Activated CD8-positive, alpha-beta memory T cell treated with anti-CD3 and anti-CD28 coated beads, Interleukin-2, amount 50 U/mL, for 1 hour (primary cell): Measurements from ENCODE around the gene BMPR1B.

Source experiments
- DNase-seq: peaks from one replicate; pipeline ENCODE4 v3.0.0-alpha.2; 2020; ENCODE audit errors: extremely low read depth

BMPR1B gene

GRCh38 chr4:94959307-94959706 lies 201.6 kb downstream of the BMPR1B start:
- DNase-seq = no peak

GRCh38 chr4:94960708-94961107 lies 203.0 kb downstream of the BMPR1B start:
- no peak for DNase-seq

GRCh38 chr4:94961420-94961819 lies 203.7 kb downstream of the BMPR1B start:
- DNase-seq = no peak

- DNase-seq = no peak
These were observed 204.7 kb downstream of the BMPR1B start for GRCh38 chr4:94962484-94962883.

GRCh38 chr4:94965852-94966251 lies 208.1 kb downstream of the BMPR1B start:
- no peak for DNase-seq

- DNase-seq = no peak
These were observed 210.7 kb downstream of the BMPR1B start for GRCh38 chr4:94968493-94968892.

GRCh38 chr4:94970650-94971049 lies 212.9 kb downstream of the BMPR1B start:
- DNase-seq = no peak

- DNase-seq = no peak
These were observed 217.0 kb downstream of the BMPR1B start for GRCh38 chr4:94974773-94975172.

- DNase-seq = no peak
These were observed 218.7 kb downstream of the BMPR1B start for GRCh38 chr4:94976371-94977011.

GRCh38 chr4:94978904-94979303 lies 221.1 kb downstream of the BMPR1B start:
- no peak for DNase-seq

GRCh38 chr4:94979621-94980020 lies 221.9 kb downstream of the BMPR1B start:
- DNase-seq = no peak

GRCh38 chr4:94995684-94996394 lies 238.1 kb downstream of the BMPR1B start:
- DNase-seq = no peak

GRCh38 chr4:95000076-95000648 lies 242.4 kb downstream of the BMPR1B start:
- no peak for DNase-seq

- DNase-seq = no peak
These were observed 247.2 kb downstream of the BMPR1B start for GRCh38 chr4:95004912-95005311.

- DNase-seq = no peak
These were observed 250.2 kb downstream of the BMPR1B start for GRCh38 chr4:95007998-95008397.

- no peak for DNase-seq
These were observed 255.5 kb downstream of the BMPR1B start for GRCh38 chr4:95013236-95013635.

- no peak for DNase-seq
These were observed 256.3 kb downstream of the BMPR1B start for GRCh38 chr4:95014068-95014467.

- DNase-seq = no peak
These were observed 259.7 kb downstream of the BMPR1B start for GRCh38 chr4:95017305-95018064.

GRCh38 chr4:95018785-95019184 lies 261.0 kb downstream of the BMPR1B start:
- DNase-seq = no peak

- DNase-seq = no peak
These were observed 262.8 kb downstream of the BMPR1B start for GRCh38 chr4:95020521-95020920.

GRCh38 chr4:95021099-95021498 lies 263.3 kb downstream of the BMPR1B start:
- DNase-seq = no peak

- no peak for DNase-seq
These were observed 265.4 kb downstream of the BMPR1B start for GRCh38 chr4:95023110-95023509.
